ENCODE data around the gene ADRA2B. TPM values are rescaled to one million over a fixed set of nuclear protein-coding genes. Genes with fewer than 3 reads are reported as not detected.
"Not testable (repeated sequence)": the region's sequence is repeated elsewhere in the genome, so short reads cannot be mapped to it uniquely, and the experiment has no call there.

The ADRA2B gene
- not detected for total RNA-seq (2021; fragmentation: NEBNext Ultra II Directional; extraction: Animal tissue kit (Norgen Biotek cat#: 25700))
- long read RNA-seq = 0 reads

- Mint-ChIP-seq H3K9me3 (no peaks in the 10 kb centered on the region), H3K4me3 (no peak within 1 kb of the TSS), H3K27me3 (ENCODE audit: insufficient read depth) (peaks cover 54% of the 10 kb centered on the region), H3K36me3 (ENCODE audit: low read depth) (peaks cover 7% of the 10 kb centered on the region), H3K27ac (no peak within 1 kb of the TSS), H3K4me1 (ENCODE audit: low read depth) (peaks cover 8% of the 10 kb centered on the region)
- no peak for DNase-seq
- no peak for TF ChIP-seq CTCF (IDR thresholded peaks at IDR 0.05)
These were observed at the start of gene ADRA2B for GRCh38 chr2:96116424-96116878. Gene ADRA2B, minus strand, starts transcription at chr2:96116571. Its CDS starts 422 bp downstream, at chr2:96116149.

GRCh38 chr2:96164459-96165184, 48.3 kb upstream of the ADRA2B start:
- Mint-ChIP-seq H3K4me1 (ENCODE audit: low read depth) (peaks cover 34% of the 10 kb centered on the region), H3K9me3 (no peaks in the 10 kb centered on the region), H3K4me3 (no peak overlapping the region), H3K36me3 (ENCODE audit: low read depth) (no peaks in the 10 kb centered on the region), H3K27me3 (ENCODE audit: insufficient read depth) (peaks cover 4% of the 10 kb centered on the region), H3K27ac (no peak overlapping the region)
- DNase-seq = no peak
- no peak for TF ChIP-seq CTCF (IDR thresholded peaks at IDR 0.05)

- H3K27me3 Mint-ChIP-seq (ENCODE audit: insufficient read depth) = peaks cover 10% of the 10 kb centered on the region
- no peaks in the 10 kb centered on the region for H3K36me3 Mint-ChIP-seq (ENCODE audit: low read depth)
- no peak overlapping the region for H3K27ac Mint-ChIP-seq
- H3K4me3 Mint-ChIP-seq = no peak overlapping the region
- H3K4me1 Mint-ChIP-seq (ENCODE audit: low read depth) = peaks cover 27% of the 10 kb centered on the region
- no peaks in the 10 kb centered on the region for H3K9me3 Mint-ChIP-seq
- no peak for DNase-seq
- no peak for TF ChIP-seq CTCF (IDR thresholded peaks at IDR 0.05)
These were observed 47.5 kb upstream of the ADRA2B start for GRCh38 chr2:96163768-96164429.

GRCh38 chr2:96163415-96163767, 47.0 kb upstream of the ADRA2B start:
- no peak for DNase-seq
- H3K9me3 Mint-ChIP-seq = no peaks in the 10 kb centered on the region
- H3K27ac Mint-ChIP-seq = no peak overlapping the region
- no peak overlapping the region for H3K4me3 Mint-ChIP-seq
- H3K27me3 Mint-ChIP-seq (ENCODE audit: insufficient read depth) = peaks cover 11% of the 10 kb centered on the region
- no peaks in the 10 kb centered on the region for H3K36me3 Mint-ChIP-seq (ENCODE audit: low read depth)
- H3K4me1 Mint-ChIP-seq (ENCODE audit: low read depth) = peaks cover 22% of the 10 kb centered on the region
- TF ChIP-seq CTCF (IDR thresholded peaks at IDR 0.05) = no peak

GRCh38 chr2:96161898-96162297, 45.5 kb upstream of the ADRA2B start:
- H3K4me3 Mint-ChIP-seq = no peak overlapping the region
- no peak for TF ChIP-seq CTCF (IDR thresholded peaks at IDR 0.05)
- no peak overlapping the region for H3K27ac Mint-ChIP-seq
- DNase-seq = no peak
- H3K36me3 Mint-ChIP-seq (ENCODE audit: low read depth) = no peaks in the 10 kb centered on the region
- H3K4me1 Mint-ChIP-seq (ENCODE audit: low read depth) = peaks cover 7% of the 10 kb centered on the region
- peaks cover 15% of the 10 kb centered on the region for H3K27me3 Mint-ChIP-seq (ENCODE audit: insufficient read depth)
- no peaks in the 10 kb centered on the region for H3K9me3 Mint-ChIP-seq

- H3K9me3 Mint-ChIP-seq; DNase-seq; H3K36me3 Mint-ChIP-seq (ENCODE audit: low read depth); H3K4me3 Mint-ChIP-seq; H3K27ac Mint-ChIP-seq; H3K4me1 Mint-ChIP-seq (ENCODE audit: low read depth): not testable (repeated sequence)
- H3K27me3 Mint-ChIP-seq (ENCODE audit: insufficient read depth) = peaks cover 17% of the 10 kb centered on the region
These were observed 44.0 kb upstream of the ADRA2B start for GRCh38 chr2:96160366-96160765.
